NCI-H82 (cell line): ENCODE measurements around the gene GPR137.
"Not testable (repeated sequence)": the region's sequence is repeated elsewhere in the genome, so short reads cannot be mapped to it uniquely, and the experiment has no call there.

ENCODE experiments used
- DNase-seq: peaks from one replicate; lab custom pipeline; 2025; lab: John Stamatoyannopoulos, UW

GPR137 gene, protein sequence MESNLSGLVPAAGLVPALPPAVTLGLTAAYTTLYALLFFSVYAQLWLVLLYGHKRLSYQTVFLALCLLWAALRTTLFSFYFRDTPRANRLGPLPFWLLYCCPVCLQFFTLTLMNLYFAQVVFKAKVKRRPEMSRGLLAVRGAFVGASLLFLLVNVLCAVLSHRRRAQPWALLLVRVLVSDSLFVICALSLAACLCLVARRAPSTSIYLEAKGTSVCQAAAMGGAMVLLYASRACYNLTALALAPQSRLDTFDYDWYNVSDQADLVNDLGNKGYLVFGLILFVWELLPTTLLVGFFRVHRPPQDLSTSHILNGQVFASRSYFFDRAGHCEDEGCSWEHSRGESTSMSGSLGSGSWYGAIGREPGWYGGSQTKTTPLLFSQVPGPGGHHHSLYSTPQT

GRCh38 chr11:64284962-64285884, at the start of gene GPR137:
TSS of gene GPR137 (plus strand) at chr11:64285848. CDS start at chr11:64286525, 677 bp downstream.
- DNase-seq = peak; percentile 82

DNA sequence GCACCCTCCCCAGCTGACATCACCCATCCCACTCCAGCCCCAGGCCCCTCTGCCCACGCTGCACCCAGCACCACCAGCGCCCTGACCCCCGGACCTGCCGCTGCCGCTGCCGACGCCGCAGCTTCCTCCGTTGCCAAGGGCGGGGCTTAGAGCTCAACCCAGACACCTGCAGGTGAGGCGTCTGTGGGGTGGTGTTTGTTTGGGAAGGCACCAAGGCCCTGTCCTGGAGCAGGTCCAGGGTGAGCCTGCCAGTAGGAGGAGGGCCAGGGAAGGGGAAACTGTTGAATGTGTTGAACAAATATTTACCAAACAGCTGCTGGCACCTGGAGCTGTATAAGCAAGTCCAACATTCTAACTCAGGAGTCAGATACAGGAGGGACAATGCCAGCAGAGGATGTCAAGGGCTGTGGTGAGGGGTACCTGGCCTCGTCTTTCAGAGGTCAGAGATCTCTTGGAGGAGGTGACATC, 48.1 kb upstream of the GPR137 start:
- DNase-seq = no peak

DNA sequence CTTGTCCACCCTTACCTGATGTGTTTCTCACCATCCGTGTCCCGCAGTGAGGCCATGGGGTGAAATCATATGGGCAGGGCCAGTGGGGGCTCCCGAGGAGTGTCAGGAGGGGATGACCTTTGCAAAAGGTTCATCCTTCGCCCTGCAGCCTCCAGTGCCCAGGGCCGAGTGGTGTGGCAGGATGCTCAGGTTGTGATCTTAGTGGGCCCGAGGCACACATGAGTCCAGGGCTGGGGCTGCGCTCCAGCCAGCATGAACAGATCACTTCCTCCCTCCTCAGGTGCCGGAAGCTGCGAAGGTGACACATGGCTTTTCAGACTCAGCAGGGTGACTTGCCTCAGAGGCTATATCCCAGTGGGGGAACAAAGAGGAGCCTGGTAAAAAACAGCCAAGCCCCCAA, 47.6 kb upstream of the GPR137 start:
- no peak for DNase-seq

DNA sequence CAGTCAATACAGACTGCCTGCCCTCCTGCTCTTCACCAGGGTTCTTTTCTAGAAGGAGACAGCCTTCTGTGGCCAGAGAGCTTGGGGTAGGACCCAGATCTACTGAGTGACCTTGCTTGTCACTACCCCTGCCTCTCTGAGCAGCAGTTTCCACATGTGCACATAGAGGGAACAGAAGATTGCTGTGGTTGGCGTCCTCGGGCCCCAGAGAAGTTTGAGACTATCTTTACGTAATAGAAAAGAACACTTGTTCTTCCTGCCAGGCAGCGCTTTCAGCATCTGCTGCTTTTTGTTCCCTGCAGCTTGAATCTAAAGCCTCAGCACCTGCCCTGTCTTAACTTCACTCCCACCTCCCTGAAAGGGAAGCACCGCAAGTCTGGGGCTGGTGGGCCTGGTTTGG, 46.6 kb upstream of the GPR137 start:
- no peak for DNase-seq

GRCh38 chr11:64239662-64240434, 45.8 kb upstream of the GPR137 start:
- DNase-seq = no peak

- DNase-seq = peak; percentile 96
Observed at GRCh38 chr11:64240435-64241240, 45.0 kb upstream of the GPR137 start, which contains the start of gene FKBP2. TSS of gene FKBP2 (plus strand) at chr11:64241095. CDS start at chr11:64242388, 1,293 bp downstream.

DNA sequence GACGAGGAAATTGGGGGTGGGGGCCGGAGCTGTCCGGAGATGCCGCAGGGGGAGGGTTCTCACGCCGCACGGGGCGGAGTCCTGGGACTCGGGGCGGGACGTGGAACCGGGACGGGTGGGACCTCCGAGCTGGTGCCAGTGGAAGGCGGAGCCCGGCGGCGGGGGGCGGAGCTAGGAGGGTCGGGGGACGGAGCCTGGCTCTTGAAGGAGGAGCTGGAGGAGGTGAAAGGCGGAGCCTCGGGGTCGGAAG, 44.5 kb upstream of the GPR137 start:
- DNase-seq = peak; percentile 98

- DNase-seq = peak; percentile 63
Observed at GRCh38 chr11:64241491-64242374, 43.9 kb upstream of the GPR137 start.

- no peak for DNase-seq
Observed at GRCh38 chr11:64243236-64243854, 42.3 kb upstream of the GPR137 start.

- no peak for DNase-seq
Observed at GRCh38 chr11:64244107-64244506, 41.5 kb upstream of the GPR137 start.

GRCh38 chr11:64244966-64245365, 40.7 kb upstream of the GPR137 start:
- no peak for DNase-seq

- no peak for DNase-seq
Observed at GRCh38 chr11:64245401-64245796, 40.2 kb upstream of the GPR137 start.

DNA sequence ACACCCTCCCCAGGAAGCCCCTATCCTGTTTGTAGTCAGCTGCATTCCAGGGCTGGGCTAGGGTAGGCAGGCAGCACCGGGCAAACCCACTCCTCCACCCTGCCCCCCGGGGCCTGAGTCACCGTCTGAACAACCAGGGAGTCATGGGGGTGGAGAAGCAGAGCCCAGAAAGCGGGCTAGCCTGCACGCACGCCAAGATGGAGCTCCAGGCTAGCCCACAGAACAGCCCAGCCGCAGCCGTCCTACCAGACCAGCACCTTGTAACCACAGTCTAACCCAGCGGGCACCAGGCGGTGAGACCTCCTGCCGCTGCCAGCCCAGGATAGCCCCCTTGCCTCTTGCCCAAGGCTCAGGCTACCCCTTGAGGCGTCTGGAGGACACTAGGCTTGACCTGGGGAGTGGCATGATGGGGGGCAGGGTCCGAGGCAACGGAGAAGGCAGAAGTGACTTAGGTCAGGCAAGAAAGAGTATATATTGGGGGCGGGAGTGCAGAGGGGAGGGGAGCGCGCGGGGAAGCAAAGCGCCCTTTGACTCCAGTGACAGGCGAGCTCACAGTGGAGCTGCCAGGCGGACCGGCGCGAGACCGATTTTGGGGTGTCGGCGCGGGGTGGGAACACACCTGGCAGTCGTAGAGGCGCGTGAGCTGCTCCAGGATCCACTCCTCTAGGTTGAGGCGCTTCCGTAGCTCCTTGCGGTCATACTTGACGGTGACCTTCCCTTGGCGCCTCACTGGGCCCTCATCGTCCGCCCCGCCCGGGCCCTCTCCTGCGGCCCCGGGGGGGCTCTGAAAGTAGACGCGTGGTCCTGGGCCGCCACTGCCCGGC, 39.6 kb upstream of the GPR137 start:
- peak; percentile 42 for DNase-seq

DNA sequence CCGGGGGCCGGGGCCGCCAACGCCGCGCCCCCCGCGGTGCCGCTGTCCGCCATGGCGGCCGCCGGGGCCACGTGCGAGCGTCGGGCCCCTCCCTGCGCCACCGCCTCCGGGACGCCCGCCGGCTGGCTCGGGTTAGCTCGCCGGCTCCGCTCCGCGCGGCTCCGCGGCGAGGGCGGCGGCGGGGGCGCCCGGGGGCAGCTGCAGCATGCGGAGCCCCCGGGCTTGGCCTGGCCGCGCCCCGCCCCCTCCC, 39.1 kb upstream of the GPR137 start:
- not testable (repeated sequence) for DNase-seq

DNA sequence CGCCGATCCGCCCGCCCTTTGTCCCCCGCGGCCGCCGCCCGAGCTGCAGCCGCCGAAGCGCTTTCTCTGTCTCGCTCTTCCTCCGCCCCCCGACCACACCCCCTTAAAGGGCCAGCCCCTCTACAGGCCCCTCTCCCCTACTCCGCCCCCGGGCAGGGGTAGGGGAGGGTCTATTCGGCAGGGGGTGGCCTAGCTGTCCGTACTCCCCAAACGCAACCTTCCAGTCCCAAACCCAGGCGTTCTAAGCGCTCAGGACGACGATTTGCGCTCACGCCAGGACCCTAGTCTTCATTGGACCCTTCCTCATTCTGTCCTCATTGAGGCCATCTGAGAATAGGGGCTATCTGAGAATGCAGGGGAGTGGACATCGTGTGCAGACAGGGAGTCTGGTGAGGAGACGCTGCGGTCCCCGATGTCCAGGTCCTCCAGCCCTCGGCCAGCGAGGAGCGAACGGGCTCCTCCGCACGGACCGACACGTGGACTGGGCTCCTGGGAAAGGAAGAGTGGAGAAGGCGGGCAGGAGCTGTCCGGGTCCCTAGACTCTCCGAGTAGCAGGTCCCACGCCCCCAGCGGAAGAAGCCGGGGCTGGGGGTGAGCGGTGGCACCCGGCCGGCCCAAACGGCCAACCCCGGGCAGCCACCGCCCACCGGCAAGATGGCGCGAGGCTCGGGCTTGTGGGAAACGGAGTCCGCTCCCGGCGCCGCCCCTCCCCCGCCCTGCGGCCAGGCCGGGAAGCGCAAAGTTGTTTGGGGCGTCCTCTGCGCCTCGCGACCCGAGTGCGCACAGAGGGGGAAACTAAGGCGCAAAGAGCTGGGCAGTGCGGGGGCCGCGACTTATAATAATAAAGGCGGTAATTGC, 38.5 kb upstream of the GPR137 start, which contains the start of gene PPP1R14B:
Gene PPP1R14B, minus strand, starts transcription at position 73 of the 858 bp plus-strand sequence. CDS start 270 bp downstream, outside the sequence.
- peak; percentile 91 for DNase-seq

- DNase-seq = peak; percentile 47
Observed at GRCh38 chr11:64247729-64248531, 37.7 kb upstream of the GPR137 start.

- DNase-seq = peak; percentile 29
Observed at GRCh38 chr11:64248578-64248977, 37.1 kb upstream of the GPR137 start.
